IPS-18c (cell line): ENCODE results near the gene MTFMT.

Source experiments
- H3K4me3 ChIP-seq: 2 replicates; pipeline ENCODE4 v1.7.0; 2013; ENCODE audit warnings: low read depth, mild to moderate bottlenecking, low read length, moderate library complexity; ENCODE audit not compliant: insufficient read depth
- H3K9me3 ChIP-seq: one replicate; pipeline ENCODE4 v1.6.1; 2013; ENCODE audit warnings: mild to moderate bottlenecking, low read length, moderate library complexity; ENCODE audit not compliant: control insufficient read depth, insufficient read depth

MTFMT gene

GRCh38 chr15:64975390-64975789 lies 54.0 kb downstream of the MTFMT start:
- Histone ChIP-seq H3K4me3 (no peak overlapping the region), H3K9me3 (no peaks in the 10 kb centered on the region)

GRCh38 chr15:64970698-64971097 lies 58.7 kb downstream of the MTFMT start:
- Histone ChIP-seq H3K4me3 (no peak overlapping the region), H3K9me3 (no peaks in the 10 kb centered on the region)

GRCh38 chr15:64969401-64969800 lies 60.0 kb downstream of the MTFMT start:
- Histone ChIP-seq H3K9me3 (no peaks in the 10 kb centered on the region), H3K4me3 (no peak overlapping the region)

DNA sequence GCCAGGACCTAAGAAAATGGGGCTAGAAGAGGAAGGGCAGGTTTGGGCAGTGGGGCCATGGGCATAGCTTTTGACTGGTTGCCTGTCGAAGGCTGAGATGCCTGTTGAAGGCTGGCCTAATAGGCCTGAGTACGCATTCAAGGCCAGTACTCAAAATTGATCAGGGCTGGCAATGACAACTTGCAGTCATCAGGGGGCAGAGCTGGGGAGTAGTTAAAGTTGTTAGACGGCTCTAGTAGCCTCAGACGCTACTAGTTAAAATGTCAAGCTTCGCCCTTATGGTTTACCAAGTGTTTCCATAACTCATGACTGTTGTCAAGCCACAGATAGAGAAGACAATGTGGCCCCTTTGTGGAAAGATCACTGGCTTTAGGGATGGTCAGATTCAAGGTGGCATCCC lies 68.4 kb downstream of the MTFMT start:
- Histone ChIP-seq H3K9me3 (no peaks in the 10 kb centered on the region), H3K4me3 (no peak overlapping the region)

DNA sequence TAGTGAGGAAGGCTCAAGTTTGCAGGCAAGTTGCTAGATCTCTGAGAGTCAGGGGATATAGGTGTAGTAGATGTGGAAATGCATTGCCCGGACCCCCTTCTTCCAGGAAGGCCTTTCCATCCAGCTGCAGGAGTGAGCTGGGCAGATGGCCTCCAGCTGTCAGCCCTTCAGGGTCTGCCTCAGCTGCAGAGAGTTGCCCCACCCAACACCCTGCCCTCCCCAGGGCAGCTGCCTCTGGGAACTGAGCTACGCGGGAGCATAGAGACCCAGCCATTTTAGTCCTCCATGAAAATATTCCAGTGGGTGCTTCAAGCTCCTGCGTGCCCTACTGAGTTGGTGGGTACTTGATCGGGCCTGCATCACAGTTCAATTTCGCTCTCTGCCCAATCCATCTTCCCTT lies 69.3 kb downstream of the MTFMT start:
- no peak overlapping the region for H3K4me3 ChIP-seq
- no peaks in the 10 kb centered on the region for H3K9me3 ChIP-seq

GRCh38 chr15:64959128-64959527 lies 70.3 kb downstream of the MTFMT start:
- Histone ChIP-seq H3K9me3 (no peaks in the 10 kb centered on the region), H3K4me3 (no peak overlapping the region)

DNA sequence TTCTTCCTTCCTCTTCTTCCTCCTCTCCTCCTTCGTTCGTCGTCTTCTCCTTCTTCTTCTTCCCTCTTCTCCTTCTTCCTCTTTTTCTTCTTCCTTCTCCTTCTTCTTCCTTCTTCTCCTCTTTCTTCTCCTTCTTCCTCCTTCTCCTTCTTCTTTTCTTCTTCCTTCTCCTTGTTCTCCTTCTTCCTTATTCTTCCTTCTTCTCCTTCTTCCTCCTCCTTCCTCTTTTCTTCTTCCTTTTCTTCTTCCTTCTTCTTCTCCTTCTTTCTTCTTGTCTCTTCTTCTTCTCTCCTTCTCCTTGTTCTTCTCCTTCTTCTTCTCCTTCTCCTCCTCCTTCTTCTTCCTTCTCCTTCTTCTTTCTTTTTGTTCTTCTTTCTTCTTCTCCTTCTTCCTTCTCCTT lies 75.0 kb downstream of the MTFMT start:
- no peaks in the 10 kb centered on the region for H3K9me3 ChIP-seq
- no peak overlapping the region for H3K4me3 ChIP-seq

- no peaks in the 10 kb centered on the region for H3K9me3 ChIP-seq
- no peak overlapping the region for H3K4me3 ChIP-seq
Observed at GRCh38 chr15:64951777-64952418, 77.5 kb downstream of the MTFMT start.
